HEK293 (cell line): Measurements from ENCODE around the gene FASTK.

Source experiments
- EGR2 ChIP-seq: fragments of 450-650 bp; formaldehyde crosslinking; IDR thresholded peaks from 2 replicates; pipeline ENCODE4 v1.5.1; 2016; ENCODE audit warnings: low read depth, missing biosample characterization, missing genetic modification characterization
- GLIS1 ChIP-seq: fragments of 450-650 bp; formaldehyde crosslinking; IDR thresholded peaks from 2 replicates; pipeline ENCODE4 v1.5.1; 2016; ENCODE audit warnings: missing biosample characterization, missing genetic modification characterization
- KLF8 ChIP-seq: fragments of 450-650 bp; formaldehyde crosslinking; IDR thresholded peaks from 2 replicates; pipeline ENCODE4 v1.5.1; 2016; ENCODE audit warnings: missing biosample characterization, missing genetic modification characterization
- OSR2 ChIP-seq: fragments of 450-650 bp; formaldehyde crosslinking; IDR thresholded peaks from 2 replicates; pipeline ENCODE4 v1.5.1; 2016; ENCODE audit warnings: missing biosample characterization, missing genetic modification characterization
- PRDM1 ChIP-seq: fragments of 450-650 bp; formaldehyde crosslinking; IDR thresholded peaks from 2 replicates; pipeline ENCODE4; 2016; ENCODE audit warnings: missing biosample characterization, missing genetic modification characterization
- PRDM4 ChIP-seq: fragments of 450-650 bp; formaldehyde crosslinking; IDR thresholded peaks from 2 replicates; pipeline ENCODE4 v1.5.1; 2017; ENCODE audit warnings: missing biosample characterization, missing genetic modification characterization
- TSHZ1 ChIP-seq: fragments of 450-650 bp; formaldehyde crosslinking; IDR thresholded peaks from 2 replicates; pipeline ENCODE4 v1.5.1; 2016; ENCODE audit warnings: missing biosample characterization, missing genetic modification characterization, borderline replicate concordance
- YY1 ChIP-seq: fragments of 450-650 bp; formaldehyde crosslinking; IDR thresholded peaks from 2 replicates; pipeline ENCODE4 v1.5.1; 2018; ENCODE audit warnings: missing biosample characterization, missing genetic modification characterization
- ZBTB26 ChIP-seq: fragments of 450-650 bp; formaldehyde crosslinking; optimal IDR thresholded peaks from 2 replicates; pipeline ENCODE3; 2016; ENCODE audit warnings: missing biosample characterization, mild to moderate bottlenecking, missing genetic modification characterization
- ZNF174 ChIP-seq: fragments of 450-650 bp; formaldehyde crosslinking; IDR thresholded peaks from 2 replicates; pipeline ENCODE4 v1.5.0; 2017; ENCODE audit warnings: missing biosample characterization, mild to moderate bottlenecking, missing genetic modification characterization
- ZNF223 ChIP-seq: fragments of 450-650 bp; formaldehyde crosslinking; IDR thresholded peaks from 2 replicates; pipeline ENCODE4 v1.5.1; 2016; ENCODE audit warnings: missing biosample characterization, missing genetic modification characterization
- ZNF23 ChIP-seq: fragments of 450-650 bp; formaldehyde crosslinking; IDR thresholded peaks from 2 replicates; pipeline ENCODE4 v1.5.1; 2016; ENCODE audit warnings: missing biosample characterization, missing genetic modification characterization, borderline replicate concordance
- ZNF394 ChIP-seq: fragments of 450-650 bp; formaldehyde crosslinking; IDR thresholded peaks from 2 replicates; pipeline ENCODE4 v1.5.1; 2016; ENCODE audit warnings: missing biosample characterization, missing genetic modification characterization, mild to moderate bottlenecking, moderate library complexity, borderline replicate concordance
- ZNF398 ChIP-seq: fragments of 450-650 bp; formaldehyde crosslinking; IDR thresholded peaks from 2 replicates; pipeline ENCODE4 v1.5.1; 2017; ENCODE audit warnings: missing biosample characterization, missing genetic modification characterization
- ZNF416 ChIP-seq: fragments of 450-650 bp; formaldehyde crosslinking; IDR thresholded peaks from 2 replicates; pipeline ENCODE4 v1.5.1; 2016; ENCODE audit warnings: missing biosample characterization, missing genetic modification characterization
- ZNF549 ChIP-seq: fragments of 450-650 bp; IDR thresholded peaks from 2 replicates; pipeline ENCODE4 v1.5.1; 2018; ENCODE audit warnings: missing biosample characterization, missing genetic modification characterization, mild to moderate bottlenecking, inconsistent platforms, moderate library complexity
- ZNF610 ChIP-seq: fragments of 450-650 bp; formaldehyde crosslinking; IDR thresholded peaks from 2 replicates; pipeline ENCODE4 v1.5.1; 2016; ENCODE audit warnings: missing biosample characterization, missing genetic modification characterization, borderline replicate concordance
- ZNF768 ChIP-seq: fragments of 450-650 bp; formaldehyde crosslinking; IDR thresholded peaks from 2 replicates; pipeline ENCODE4 v1.5.1; 2018; ENCODE audit warnings: missing biosample characterization, mild to moderate bottlenecking, missing genetic modification characterization
- ZNF792 ChIP-seq: fragments of 450-650 bp; formaldehyde crosslinking; IDR thresholded peaks from 2 replicates; pipeline ENCODE4 v1.5.1; 2016; ENCODE audit warnings: missing biosample characterization, missing genetic modification characterization
- ZNF843 ChIP-seq: fragments of 450-650 bp; formaldehyde crosslinking; IDR thresholded peaks from 2 replicates; pipeline ENCODE4 v1.5.1; 2016; ENCODE audit warnings: missing biosample characterization, missing genetic modification characterization
- ZSCAN30 ChIP-seq: fragments of 450-650 bp; IDR thresholded peaks from 2 replicates; pipeline ENCODE4 v1.5.1; 2018; ENCODE audit warnings: missing biosample characterization, mild to moderate bottlenecking, missing genetic modification characterization, moderate library complexity
- ZSCAN4 ChIP-seq: fragments of 450-650 bp; formaldehyde crosslinking; IDR thresholded peaks from 2 replicates; pipeline ENCODE4 v1.5.1; 2017; ENCODE audit warnings: missing biosample characterization, missing genetic modification characterization

Gene FASTK

GRCh38 chr7:151087245-151088018, 6.8 kb upstream of the FASTK start (continued):
- peak; percentile 80 for TF ChIP-seq ZBTB26
- TF ChIP-seq PRDM1 (tag by site-specific recombination), result no peak
- no peak for TF ChIP-seq PRDM4
- TF ChIP-seq ZSCAN30, result 0 out of 2 replicates have a peak, but pooled peaks have one; percentile 16
- TF ChIP-seq ZNF792, result no peak
- TF ChIP-seq ZNF843 (tag by site-specific recombination), result no peak
- peak; percentile 17; the same call in 1 of the 2 replicates for TF ChIP-seq GLIS1
- no peak for TF ChIP-seq ZNF768
- peak; percentile 14; the same call in 1 of the 2 replicates for TF ChIP-seq ZNF394 (tag by site-specific recombination)
- no peak for TF ChIP-seq ZSCAN4 (tag by site-specific recombination)
- no peak for TF ChIP-seq YY1 (tag by site-specific recombination)
- TF ChIP-seq TSHZ1 (tag by site-specific recombination), result no peak
- TF ChIP-seq ZNF610, result no peak
- TF ChIP-seq ZNF23 (tag by site-specific recombination), result no peak; the same call in 1 of the 2 replicates
- no peak for TF ChIP-seq ZNF223 (tag by site-specific recombination)
- TF ChIP-seq ZNF398 (tag by site-specific recombination), result no peak
- peak; percentile 45; the same call in 1 of the 2 replicates for TF ChIP-seq KLF8 (tag by site-specific recombination)
- TF ChIP-seq OSR2 (tag by site-specific recombination), result no peak
- TF ChIP-seq ZNF549, result no peak
- peak; percentile 39; the same call in 1 of the 2 replicates for TF ChIP-seq EGR2 (tag by site-specific recombination)
- TF ChIP-seq ZNF416, result no peak
- no peak for TF ChIP-seq ZNF174
